Prostate gland (tissue), 2 donors: ENCODE measurements around the gene NOXA1. TPM values are rescaled to one million over a fixed set of nuclear protein-coding genes. Genes with fewer than 3 reads are reported as not detected.

Experiments
- DNase-seq: peaks from one replicate; pipeline ENCODE4 v3.0.0-alpha.2; 2019; ENCODE audit warnings: low spot score
- H3K27ac ChIP-seq, 2 donors: fragments of 200-600 bp; sonication (generic); 2 replicates each; pipeline ENCODE4 v1.5.1; 2017 to 2019
- H3K27me3 ChIP-seq: fragments of 200-600 bp; sonication (generic); replicated peaks from 2 replicates; pipeline ENCODE4 v1.5.1; 2019; ENCODE audit not compliant: insufficient read depth
- H3K36me3 ChIP-seq, 2 donors: fragments of 200-600 bp; sonication (generic); 1 replicate in 1 of 2; 2 replicates in 1 of 2; pipeline versions ENCODE4 v1.5.1 to v1.8.1; 2017 to 2019
- H3K4me1 ChIP-seq: fragments of 200-600 bp; sonication (generic); replicated peaks from 2 replicates; pipeline ENCODE4 v1.5.1; 2019
- H3K4me3 ChIP-seq, 2 donors: fragments of 200-600 bp; sonication (generic); 2 replicates each; pipeline ENCODE4 v1.5.1; 2017 to 2019
- H3K9me3 ChIP-seq: fragments of 200-600 bp; sonication (generic); 2 replicates; pipeline ENCODE4 v1.5.1; 2017
- CTCF ChIP-seq, 4 experiments: fragments of 200-600 bp in 2 of 4; fragments of 450-650 bp in 2 of 4; sonication (generic) in 2 of 4; IDR thresholded peaks; 1 replicate in 3 of 4; 2 replicates in 1 of 4; pipeline ENCODE4 v1.5.1; 2016 to 2019; ENCODE audit warnings: antibody characterized with exemption in 4 of 4, mild to moderate bottlenecking in 2 of 4, moderate library complexity in 2 of 4
- POLR2A ChIP-seq: fragments of 450-650 bp; IDR thresholded peaks from one replicate; pipeline ENCODE4 v1.6.1; 2016; ENCODE audit warnings: antibody characterized with exemption, mild to moderate bottlenecking
- POLR2AphosphoS5 ChIP-seq: sonication (generic); formaldehyde crosslinking; IDR thresholded peaks from one replicate; pipeline ENCODE4 v1.6.1; 2017; ENCODE audit warnings: antibody characterized with exemption
- WGBS: methylation state at CpG from one replicate; pipeline ENCODE4 v1.1.5; 2018; 5-methylcytosine and 5-hydroxymethylcytosine counted together
- intact Hi-C: fragments of 100-400 bp; cut with DNase I; formaldehyde crosslinking; loops from one replicate; pipeline ENCODE4 v1.14.2; 2022
- total RNA-seq, 2 donors: library from RNA; depleted of rRNA; stranded (reverse); fragments of >200 nt; gene quantifications; one replicate each; pipeline ENCODE4 v1.1.0, GENCODE V29; 2016

NOXA1 gene
- total RNA-seq, 2 donors from 2014 or later: 7.5 to 17.1 TPM

GRCh38 chr9:137457406-137458193 is 34.4 kb downstream of the NOXA1 start:
- TF ChIP-seq CTCF (IDR thresholded peaks at IDR 0.05) (no peak), POLR2AphosphoS5 (no peak), POLR2A (no peak)
- WGBS: 83% methylated on average over 43 of the region's 44 CpGs
- H3K27me3 ChIP-seq: no peaks in the 10 kb centered on the region
- intact Hi-C loops: no loop called here
- peak overlapping the region in 1 of 2 donors; percentile 76 for H3K4me3 ChIP-seq
- peak overlapping the region; percentile 68 to 69 for H3K27ac ChIP-seq
- peaks cover 12% of the 10 kb centered on the region for H3K4me1 ChIP-seq
- no peaks in the 10 kb centered on the region for H3K36me3 ChIP-seq
- no peak for DNase-seq
- no peaks in the 10 kb centered on the region for H3K9me3 ChIP-seq

GRCh38 chr9:137458194-137459151 is 35.3 kb downstream of the NOXA1 start:
- H3K4me1 ChIP-seq: peaks cover 12% of the 10 kb centered on the region
- no peak for TF ChIP-seq CTCF (IDR thresholded peaks at IDR 0.05)
- TF ChIP-seq POLR2A: no peak
- no peak for TF ChIP-seq POLR2AphosphoS5
- intact Hi-C loops: no loop called here
- no peak for DNase-seq
- no peaks in the 10 kb centered on the region for H3K36me3 ChIP-seq
- H3K9me3 ChIP-seq: no peaks in the 10 kb centered on the region
- 5% methylated on average over 33 of the region's 88 CpGs for WGBS
- H3K27me3 ChIP-seq: no peaks in the 10 kb centered on the region
- peak overlapping the region; percentile 50 to 76 for H3K4me3 ChIP-seq
- peak overlapping the region; percentile 68 to 69 for H3K27ac ChIP-seq

DNA sequence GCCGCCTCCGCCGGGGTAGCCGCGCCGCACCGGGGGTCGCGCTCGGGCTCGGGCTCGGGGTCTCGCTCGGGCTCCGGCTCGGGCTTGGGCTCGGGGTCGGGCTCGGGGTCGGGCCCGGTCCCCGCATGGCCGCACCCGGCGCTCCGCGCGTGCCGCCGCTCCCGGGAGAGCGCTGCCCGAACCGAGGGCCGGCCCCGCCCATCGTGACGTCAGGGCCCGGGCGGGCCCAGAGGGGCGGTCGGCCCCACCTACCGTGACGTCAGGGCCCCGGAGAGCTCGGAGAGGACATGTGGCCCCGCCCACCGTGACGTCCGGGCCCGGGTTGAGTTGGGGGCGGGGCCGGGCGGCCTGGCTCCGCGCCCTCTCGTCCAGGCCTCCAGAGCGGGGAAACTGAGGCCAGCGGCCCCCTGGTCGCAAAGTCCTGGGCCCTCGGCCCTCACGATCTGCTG is 36.0 kb downstream of the NOXA1 start, which contains the start of gene NSMF:
NSMF (minus strand) TSS at position 183 of the 449 bp plus-strand sequence. CDS start 232 bp downstream, outside the sequence.
- no CpG with 5 or more reads among the region's 62 CpGs for WGBS
- H3K27ac ChIP-seq: peak within 1 kb of the TSS; percentile 68 to 69
- TF ChIP-seq POLR2AphosphoS5: peak; percentile 88
- TF ChIP-seq POLR2A: peak; percentile 86
- TF ChIP-seq CTCF (IDR thresholded peaks at IDR 0.05): peak in 1 of 4 experiments; percentile 14
- intact Hi-C loops: no loop called here
- H3K4me1 ChIP-seq: peaks cover 12% of the 10 kb centered on the region
- no peaks in the 10 kb centered on the region for H3K36me3 ChIP-seq
- DNase-seq: peak; percentile 95
- no peaks in the 10 kb centered on the region for H3K9me3 ChIP-seq
- no peaks in the 10 kb centered on the region for H3K27me3 ChIP-seq
- peak within 1 kb of the TSS; percentile 50 to 76 for H3K4me3 ChIP-seq

- Histone ChIP-seq H3K36me3 (no peaks in the 10 kb centered on the region), H3K27me3 (no peaks in the 10 kb centered on the region), H3K4me1 (peaks cover 9% of the 10 kb centered on the region), H3K9me3 (no peaks in the 10 kb centered on the region), H3K4me3 (peak overlapping the region; percentile 50 to 76), H3K27ac (peak overlapping the region; percentile 58 to 69)
- intact Hi-C loops: no loop called here
- no peak for TF ChIP-seq POLR2AphosphoS5
- no peak for TF ChIP-seq POLR2A
- no peak for TF ChIP-seq CTCF (IDR thresholded peaks at IDR 0.05)
- no peak for DNase-seq
- WGBS: 31% methylated on average over 15 of the region's 15 CpGs
These were observed 36.6 kb downstream of the NOXA1 start for GRCh38 chr9:137459601-137460362.
